Endothelial cell of umbilical vein (primary cell): ENCODE data around the gene NUDT2. TPM values are rescaled to one million over a fixed set of nuclear protein-coding genes. Genes with fewer than 3 reads are reported as not detected.

Source experiments
- BruUV-seq: library from RNA; stranded (reverse); fragments of 400-500 nt; replicated peaks from 2 replicates; lab custom pipeline; 2021; lab: Mats Ljungman, UMichigan
- CTCF ChIA-PET: fragments of 300-600, 350-600 bp; sonication (Branson Sonifier 250); formaldehyde crosslinking; loops from one replicate; lab custom pipeline; 2021; ENCODE audit warnings: antibody characterized with exemption, inconsistent platforms; lab: Charles Lee
- POLR2A ChIA-PET: fragments of 300-600, 350-600 bp; sonication (Branson Sonifier 250); formaldehyde crosslinking; loops from one replicate; lab custom pipeline; 2021; ENCODE audit warnings: antibody characterized with exemption, inconsistent platforms; lab: Charles Lee
- DNase-seq: peaks from one replicate; pipeline ENCODE4 v3.0.0-alpha.2; 2011; ENCODE audit warnings: low read depth, low spot score
- FAIRE-seq: peaks from 2 replicates; lab custom pipeline; 2011; peaks lifted over from hg19 to GRCh38; lab: Jason Lieb, UNC
- H2AFZ ChIP-seq: 2 replicates; pipeline ENCODE4 v1.6.0; 2012; ENCODE audit warnings: low read depth, low read length, control low read depth, inconsistent platforms
- H3K27ac ChIP-seq: 2 replicates; pipeline ENCODE4 v1.5.1; 2011; ENCODE audit warnings: low read depth, mild to moderate bottlenecking, control low read depth, low read length, moderate library complexity; ENCODE audit not compliant: insufficient read depth
- H3K27me3 ChIP-seq, 2 experiments: 2 replicates each; pipeline versions ENCODE4 v1.6.0 to v1.6.1; 2011; ENCODE audit warnings: low read length in 2 of 2, mixed read lengths in 1 of 2; ENCODE audit not compliant: control insufficient read depth in 2 of 2, insufficient read depth in 2 of 2
- H3K36me3 ChIP-seq, 2 experiments: 2 replicates in 1 of 2; 3 replicates in 1 of 2; pipeline ENCODE4 v1.5.1; 2011; ENCODE audit warnings: low read length in 2 of 2, mild to moderate bottlenecking in 1 of 2, moderate library complexity in 1 of 2; ENCODE audit not compliant: control insufficient read depth in 2 of 2, insufficient read depth in 2 of 2; ENCODE audit errors: extremely low read depth in 1 of 2
- H3K4me1 ChIP-seq: 3 replicates; pipeline ENCODE4 v1.5.1; 2011; ENCODE audit warnings: mild to moderate bottlenecking, low read length; ENCODE audit not compliant: control insufficient read depth, insufficient read depth; ENCODE audit errors: extremely low read depth
- H3K4me2 ChIP-seq: 2 replicates; pipeline ENCODE4 v1.6.1; 2011; ENCODE audit warnings: low read length, control low read depth, mixed read lengths; ENCODE audit not compliant: insufficient read depth
- H3K4me3 ChIP-seq, 3 experiments: fragments of 200-600 bp in 1 of 3; sonication (generic), shearing (Covaris generic) in 1 of 3; replicated peaks in 1 of 3; 2 replicates each; pipeline ENCODE4 v1.5.1; 2011 to 2016; ENCODE audit warnings: control low read depth in 3 of 3, low read length in 3 of 3, mild to moderate bottlenecking in 2 of 3, inconsistent platforms in 1 of 3, low read depth in 1 of 3, moderate library complexity in 1 of 3; ENCODE audit not compliant: insufficient read depth in 1 of 3
- H3K79me2 ChIP-seq: 2 replicates; pipeline ENCODE4 v1.6.0; 2012; ENCODE audit warnings: low read length, inconsistent platforms; ENCODE audit not compliant: control insufficient read depth, insufficient read depth
- H3K9ac ChIP-seq: replicated peaks from 2 replicates; pipeline ENCODE3; 2011; ENCODE audit warnings: low read length, control low read depth; ENCODE audit not compliant: insufficient read depth; ENCODE audit errors: extremely low read depth
- H3K9me1 ChIP-seq: replicated peaks from 3 replicates; pipeline ENCODE4 v1.6.0; 2011; ENCODE audit warnings: mild to moderate bottlenecking, low read length; ENCODE audit not compliant: control insufficient read depth, insufficient read depth; ENCODE audit errors: extremely low read depth
- H3K9me3 ChIP-seq: replicated peaks from 2 replicates; pipeline ENCODE4 v1.5.1; 2012; ENCODE audit warnings: low read length, inconsistent platforms; ENCODE audit not compliant: control insufficient read depth, insufficient read depth
- H4K20me1 ChIP-seq: replicated peaks from 2 replicates; pipeline ENCODE3; 2011; ENCODE audit warnings: mild to moderate bottlenecking, low read length; ENCODE audit not compliant: control insufficient read depth, insufficient read depth; ENCODE audit errors: extremely low read depth
- CTCF ChIP-seq, 2 donors: IDR thresholded peaks; 1 replicate in 1 of 2; 2 replicates in 1 of 2; pipeline ENCODE4 v1.5.1; 2011; ENCODE audit warnings: low read length in 2 of 2, mild to moderate bottlenecking in 2 of 2, moderate library complexity in 2 of 2, control low read depth in 1 of 2, inconsistent platforms in 1 of 2, low read depth in 1 of 2; ENCODE audit not compliant: insufficient read depth in 1 of 2; ENCODE audit errors: extremely low read depth in 1 of 2
- EZH2 ChIP-seq: IDR thresholded peaks from 2 replicates; pipeline ENCODE4 v1.6.1; 2012; ENCODE audit warnings: borderline replicate concordance, low read depth, mild to moderate bottlenecking, moderate library complexity, low read length, inconsistent platforms; ENCODE audit not compliant: severe bottlenecking
- FOS ChIP-seq: IDR thresholded peaks from 2 replicates; pipeline ENCODE4 v1.6.1; 2011; ENCODE audit warnings: mild to moderate bottlenecking, low read length, moderate library complexity, borderline replicate concordance; ENCODE audit not compliant: insufficient read depth
- GATA2 ChIP-seq: IDR thresholded peaks from 2 replicates; pipeline ENCODE4 v1.7.0; 2011; ENCODE audit warnings: low read depth, mild to moderate bottlenecking, moderate library complexity, mixed read lengths, low read length; ENCODE audit not compliant: insufficient read length, insufficient read depth
- JUN ChIP-seq: IDR thresholded peaks from 2 replicates; pipeline ENCODE4 v1.6.1; 2011; ENCODE audit warnings: borderline replicate concordance, low read depth; ENCODE audit not compliant: insufficient read length, insufficient read depth
- MAX ChIP-seq: IDR thresholded peaks from 2 replicates; pipeline ENCODE4 v1.6.1; 2011; ENCODE audit not compliant: insufficient read depth, insufficient read length
- MYC ChIP-seq: IDR thresholded peaks from one replicate; pipeline ENCODE4 v1.6.1; 2011; ENCODE audit warnings: mild to moderate bottlenecking, low read depth, low read length
- POLR2A ChIP-seq: IDR thresholded peaks from 2 replicates; pipeline ENCODE4 v1.6.1; 2012; ENCODE audit warnings: low read depth, mild to moderate bottlenecking, control low read depth, low read length
- POLR2AphosphoS5 ChIP-seq: IDR thresholded peaks from 2 replicates; pipeline ENCODE4 v1.6.1; 2012; ENCODE audit warnings: low read depth, mild to moderate bottlenecking, control low read depth, low read length, moderate library complexity; ENCODE audit not compliant: insufficient read depth
- dilution Hi-C: fragments of 300-500 bp; cut with MboI; formaldehyde crosslinking; loops from one replicate; pipeline ENCODE4 v1.15.0; 2019; ENCODE audit warnings: low sequenced_read_pairs; ENCODE audit not compliant: extremely low pct_ligation_motif_present
- intact Hi-C: fragments of 100-400 bp; cut with micrococcal nuclease; formaldehyde crosslinking; loops from one replicate; pipeline ENCODE4 v1.10.0; 2022
- polyA plus RNA-seq, 4 experiments: library from polyadenylated mRNA; depleted of rRNA in 3 of 4; stranded (reverse) in 3 of 4; unstranded in 1 of 4; fragments of >200 nt; gene quantifications; 2 replicates each; pipeline versions ENCODE4 v1.2.1 to v1.2.3, GENCODE V29; 2011 to 2012; ENCODE audit warnings: missing spikeins in 1 of 4
- total RNA-seq: library from RNA; stranded (reverse); gene quantifications from 2 replicates; pipeline ENCODE4 v1.2.3, GENCODE V29; 2021

Gene NUDT2
- total and polyA plus RNA-seq, 2 donors (not counting 3 experiments of a cell fraction or from before 2014, with no cell fraction given), result 25.1 to 45.2 TPM

GRCh38 chr9:34365282-34365681, 35.9 kb downstream of the NUDT2 start:
- intact Hi-C loops (no loop called here), dilution Hi-C loops (no loop called here)
- TF ChIP-seq EZH2 (no peak), MAX (no peak), JUN (no peak), GATA2 (no peak), CTCF (IDR thresholded peaks at IDR 0.05; ENCODE audit: extremely low read depth in 1 of 2, insufficient read depth in 1 of 2, low read depth in 1 of 2, low read length in 2 of 2) (no peak), FOS (no peak), POLR2A (no peak), POLR2AphosphoS5 (no peak), MYC (no peak)
- Histone ChIP-seq H3K36me3 (no peaks in the 10 kb centered on the region), H3K4me3 (no peak overlapping the region), H3K9me3 (no peaks in the 10 kb centered on the region), H3K4me2 (no peak overlapping the region), H3K27me3 (no peaks in the 10 kb centered on the region), H3K27ac (no peak overlapping the region), H3K4me1 (peaks cover 13% of the 10 kb centered on the region), H4K20me1 (no peaks in the 10 kb centered on the region), H2AFZ (no peak overlapping the region), H3K79me2 (no peaks in the 10 kb centered on the region), H3K9ac (no peak overlapping the region), H3K9me1 (no peaks in the 10 kb centered on the region)
- ChIA-PET CTCF (interaction anchor here (0.7 kb wide), 1 partner anchor 11 kb away, joined by 3 read pairs; no protein-coding TSS in a partner anchor), POLR2A (no interaction called here)
- no peak for DNase-seq
- no TSS peak for BruUV-seq
- no peak for FAIRE-seq
